Type B pancreatic cell (in vitro differentiated cells): Measurements from ENCODE around the gene ITGB7. TPM values are rescaled to one million over a fixed set of nuclear protein-coding genes. Genes with fewer than 3 reads are reported as not detected.
A peak's percentile ranks its signal among the peaks of the same experiment; 100 is the strongest.

Experiments used
- DNase-seq: peaks from one replicate; pipeline ENCODE4 v3.0.0; 2021; ENCODE audit warnings: mixed read lengths; ENCODE audit not compliant: unreplicated experiment; ENCODE audit errors: extremely low spot score
- H3K27ac Mint-ChIP-seq: 2 replicates; pipeline ENCODE4 v1.8.0; 2021; ENCODE audit warnings: mild to moderate bottlenecking, mixed read lengths
- H3K27me3 Mint-ChIP-seq: 2 replicates; pipeline ENCODE4 v1.8.0; 2021; ENCODE audit warnings: mixed read lengths
- H3K36me3 Mint-ChIP-seq: 2 replicates; pipeline ENCODE4 v1.8.0; 2021; ENCODE audit warnings: mixed read lengths
- H3K4me1 Mint-ChIP-seq: one replicate; pipeline ENCODE4 v1.8.0; 2021; ENCODE audit warnings: mixed read lengths; ENCODE audit not compliant: unreplicated experiment
- H3K4me3 Mint-ChIP-seq: 2 replicates; pipeline ENCODE4 v1.8.0; 2021; ENCODE audit warnings: mild to moderate bottlenecking, mixed read lengths
- H3K9me3 Mint-ChIP-seq: 2 replicates; pipeline ENCODE4 v1.8.0; 2021; ENCODE audit warnings: mixed read lengths
- CTCF ChIP-seq: fragments of 200-600 bp; sonication (generic); conservative IDR thresholded peaks from 2 replicates; pipeline ENCODE4 v1.5.0; 2021; ENCODE audit warnings: antibody characterized with exemption, mild to moderate bottlenecking
- total RNA-seq: library from RNA; stranded (reverse); gene quantifications from 2 replicates; pipeline ENCODE4 v1.2.1, GENCODE V29; 2021; ENCODE audit warnings: low replicate concordance

Gene ITGB7
- total RNA-seq, 1 donor from 2014 or later, result 4.2 TPM

GRCh38 chr12:53192531-53193021 lies 14.5 kb downstream of the ITGB7 start:
- DNase-seq, result no peak
- Mint-ChIP-seq H3K27ac (no peak overlapping the region), H3K36me3 (peaks cover 6% of the 10 kb centered on the region), H3K27me3 (peaks cover 25% of the 10 kb centered on the region), H3K4me1 (no peaks in the 10 kb centered on the region), H3K4me3 (no peak overlapping the region), H3K9me3 (no peaks in the 10 kb centered on the region)
- TF ChIP-seq CTCF, result no peak

DNA sequence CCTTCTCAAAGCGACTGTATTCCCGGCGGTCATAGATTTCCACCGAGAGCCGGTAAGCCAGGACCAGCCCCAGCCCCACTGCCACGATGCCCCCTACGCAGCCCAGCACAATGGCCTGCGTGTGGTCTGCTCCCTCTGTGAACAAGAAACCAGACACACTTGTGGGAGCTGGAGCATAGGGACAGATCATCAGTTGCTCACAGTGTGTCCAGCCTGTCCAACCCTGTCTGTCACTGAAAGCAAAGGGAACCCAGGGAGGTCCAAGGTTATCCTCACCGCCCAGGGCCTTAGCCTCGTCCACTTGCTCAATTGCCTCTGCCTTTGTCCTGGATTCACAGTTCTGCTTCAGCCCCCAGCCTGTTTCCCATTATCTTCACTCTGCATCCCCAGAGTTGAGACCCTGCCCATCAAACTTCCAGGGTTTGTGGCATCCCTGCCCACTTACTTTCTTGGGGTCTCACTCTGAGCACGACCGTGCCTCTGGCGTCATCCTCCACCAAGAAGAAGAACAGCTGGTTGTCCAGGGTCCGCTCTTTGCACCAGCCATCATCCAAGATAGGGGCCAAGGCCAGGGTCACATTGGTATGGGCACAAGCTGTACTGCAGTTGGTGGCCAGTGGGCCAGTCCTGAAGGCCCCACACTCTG lies 15.0 kb downstream of the ITGB7 start:
- DNase-seq, result no peak
- H3K27me3 Mint-ChIP-seq, result peaks cover 22% of the 10 kb centered on the region
- TF ChIP-seq CTCF, result no peak
- H3K4me3 Mint-ChIP-seq, result no peak overlapping the region
- H3K27ac Mint-ChIP-seq, result no peak overlapping the region
- H3K36me3 Mint-ChIP-seq, result peaks cover 12% of the 10 kb centered on the region
- no peaks in the 10 kb centered on the region for H3K9me3 Mint-ChIP-seq
- H3K4me1 Mint-ChIP-seq, result no peaks in the 10 kb centered on the region

DNA sequence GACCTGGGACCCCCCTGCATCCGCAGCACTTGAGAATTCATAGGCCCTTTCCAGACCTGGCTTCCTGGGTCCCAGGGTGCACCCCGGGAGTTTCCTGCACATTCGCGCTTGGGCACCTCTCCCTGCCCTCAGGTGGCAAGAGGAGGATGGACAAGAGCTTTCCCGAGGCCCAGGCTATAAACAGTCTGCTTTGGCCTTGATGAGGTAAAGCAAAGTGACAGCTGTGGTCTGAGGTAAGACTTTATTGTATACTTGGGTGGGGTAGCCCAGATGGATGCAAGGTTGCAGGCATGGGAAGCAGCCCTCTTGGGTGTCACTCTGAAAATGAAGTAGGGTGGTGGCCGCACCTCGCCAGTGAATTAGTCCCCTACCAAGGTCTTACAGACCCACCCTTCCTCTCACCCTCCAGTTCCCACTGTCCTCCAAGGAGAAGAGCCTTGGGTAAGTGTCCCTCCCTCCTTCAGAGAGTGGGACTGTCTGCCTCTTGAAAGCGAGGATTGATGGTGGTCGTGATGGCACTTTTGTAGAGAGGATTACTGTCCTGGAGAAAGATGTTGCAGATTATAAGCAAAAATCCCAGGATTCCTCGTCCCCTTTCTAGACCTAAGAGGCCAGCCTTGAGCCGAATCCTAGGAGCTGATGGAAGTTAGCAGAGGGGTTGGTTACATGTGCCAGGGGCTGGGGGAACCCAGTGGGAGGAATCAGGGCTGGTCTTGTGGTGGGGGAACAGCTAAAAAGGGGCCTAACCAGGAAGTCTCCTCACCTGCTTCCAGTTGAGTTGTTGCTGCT lies 15.8 kb downstream of the ITGB7 start:
- Mint-ChIP-seq H3K4me3 (no peak overlapping the region), H3K36me3 (peaks cover 19% of the 10 kb centered on the region), H3K9me3 (no peaks in the 10 kb centered on the region), H3K27ac (no peak overlapping the region), H3K4me1 (no peaks in the 10 kb centered on the region), H3K27me3 (peaks cover 15% of the 10 kb centered on the region)
- no peak for TF ChIP-seq CTCF
- DNase-seq, result no peak

- Mint-ChIP-seq H3K4me3 (no peak overlapping the region), H3K4me1 (peaks cover under 1% of the 10 kb centered on the region), H3K27me3 (peaks cover 4% of the 10 kb centered on the region), H3K27ac (no peak overlapping the region), H3K36me3 (peaks cover 25% of the 10 kb centered on the region), H3K9me3 (no peaks in the 10 kb centered on the region)
- TF ChIP-seq CTCF, result peak; percentile 81
- DNase-seq, result no peak
Measured at GRCh38 chr12:53190108-53190729, 16.8 kb downstream of the ITGB7 start.

DNA sequence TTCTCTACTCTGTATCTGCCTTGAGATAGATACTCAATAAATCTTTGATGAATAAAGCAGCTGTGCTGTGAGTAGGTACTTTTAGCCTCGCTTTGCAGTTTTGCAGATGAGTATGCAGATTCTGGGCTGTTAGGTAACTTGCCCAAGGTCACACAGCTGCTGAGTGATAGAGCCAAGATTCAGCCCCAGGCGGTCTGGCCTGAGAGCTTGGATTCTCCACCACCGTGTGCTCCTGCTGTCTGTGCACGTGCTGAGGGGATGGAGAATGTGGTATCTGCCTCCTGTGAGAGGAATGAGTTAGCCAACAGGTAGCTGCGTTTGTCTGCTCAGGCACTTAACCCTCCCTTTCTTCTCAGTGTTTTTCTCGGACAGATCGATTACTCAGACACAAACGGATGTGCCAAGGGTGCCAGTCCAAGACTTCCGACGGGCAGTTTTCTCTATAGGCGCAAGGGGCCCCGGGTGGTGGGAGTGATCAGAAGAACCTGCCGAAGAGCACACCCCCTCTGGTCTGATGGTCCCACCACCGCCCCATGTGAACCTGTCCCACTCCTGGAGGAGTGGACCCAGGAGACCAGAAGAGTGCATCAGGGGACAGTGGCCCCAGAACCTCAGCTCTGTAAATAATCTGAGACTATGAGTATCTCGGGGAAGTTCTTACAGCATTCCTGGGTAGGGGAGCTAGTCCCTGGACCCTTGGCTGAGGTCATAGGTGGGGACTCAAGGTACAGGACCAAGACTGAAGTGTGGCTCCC lies 19.7 kb downstream of the ITGB7 start:
- peaks cover 45% of the 10 kb centered on the region for H3K36me3 Mint-ChIP-seq

More for the DNA sequence above, 19.7 kb downstream of the ITGB7 start:
- Mint-ChIP-seq H3K27ac (no peak overlapping the region), H3K9me3 (no peaks in the 10 kb centered on the region), H3K4me1 (peaks cover 19% of the 10 kb centered on the region), H3K4me3 (no peak overlapping the region), H3K27me3 (no peaks in the 10 kb centered on the region)
- no peak for TF ChIP-seq CTCF
- DNase-seq, result no peak
